ENCODE data around the gene XPNPEP1.

Gene XPNPEP1

DNA sequence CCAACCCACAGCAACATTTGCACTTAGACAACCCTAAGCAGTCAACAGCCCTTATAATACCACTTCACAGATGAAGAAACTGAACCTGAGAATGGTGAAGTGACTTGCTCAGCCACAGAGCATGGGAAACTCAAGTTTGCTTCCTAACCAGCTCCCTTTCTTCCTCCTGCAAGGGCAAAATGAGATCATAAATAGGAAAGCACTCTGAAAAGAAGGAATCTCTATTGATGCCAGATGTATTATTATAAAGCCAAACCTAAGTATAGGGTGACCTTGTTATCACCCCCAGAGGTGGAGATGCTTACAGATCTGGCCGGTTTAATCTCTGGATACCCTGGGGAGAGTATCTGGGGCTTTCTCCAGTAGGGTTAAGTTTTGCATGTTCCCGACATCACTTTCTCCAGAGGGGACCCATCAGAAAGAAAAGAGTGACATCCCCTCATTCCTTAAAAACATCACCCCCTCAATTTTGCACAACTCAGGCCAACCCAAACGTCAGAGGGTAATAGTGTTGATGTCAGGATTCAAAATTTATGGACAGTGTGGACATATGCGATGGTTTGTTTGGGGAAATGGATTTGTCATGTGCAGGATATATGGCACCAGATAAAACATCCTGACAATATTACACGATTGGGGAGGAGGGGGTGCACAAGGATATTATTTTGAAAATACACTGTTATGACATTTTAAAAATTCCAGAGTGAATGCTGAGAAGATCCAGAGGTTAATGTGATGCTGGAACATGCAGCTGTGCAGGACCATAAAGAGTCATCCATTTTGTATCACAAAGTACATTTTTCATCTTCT lies 24.0 kb upstream of the XPNPEP1 start:
- no peak for DNase-seq

- DNase-seq: no peak
These were observed 23.4 kb upstream of the XPNPEP1 start for GRCh38 chr10:109946680-109947079.

GRCh38 chr10:109945473-109946177 lies 22.3 kb upstream of the XPNPEP1 start:
- DNase-seq: no peak

DNA sequence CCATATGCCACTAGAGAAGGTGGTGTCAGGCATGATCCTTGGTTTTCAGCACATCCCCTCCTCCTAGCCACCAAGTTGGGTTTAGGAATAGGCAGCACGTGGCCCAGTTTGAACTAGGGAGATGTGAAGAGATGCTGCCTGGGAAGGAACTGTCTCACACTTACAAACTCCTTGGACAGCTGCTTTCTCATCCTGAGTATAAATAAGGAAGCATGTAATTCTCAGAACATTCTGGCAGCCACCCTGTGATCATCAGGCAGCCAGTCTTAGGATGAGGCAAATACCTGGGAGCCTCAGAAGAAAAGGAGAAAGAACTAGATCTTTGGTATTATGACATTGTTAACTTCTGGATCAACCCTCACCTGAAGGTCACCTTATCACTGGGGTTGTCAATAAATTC lies 21.3 kb upstream of the XPNPEP1 start:
- DNase-seq: no peak

- DNase-seq: no peak
These were observed 18.0 kb upstream of the XPNPEP1 start for GRCh38 chr10:109941236-109941862.

- DNase-seq: no peak
These were observed 17.2 kb upstream of the XPNPEP1 start for GRCh38 chr10:109940553-109940952.

DNA sequence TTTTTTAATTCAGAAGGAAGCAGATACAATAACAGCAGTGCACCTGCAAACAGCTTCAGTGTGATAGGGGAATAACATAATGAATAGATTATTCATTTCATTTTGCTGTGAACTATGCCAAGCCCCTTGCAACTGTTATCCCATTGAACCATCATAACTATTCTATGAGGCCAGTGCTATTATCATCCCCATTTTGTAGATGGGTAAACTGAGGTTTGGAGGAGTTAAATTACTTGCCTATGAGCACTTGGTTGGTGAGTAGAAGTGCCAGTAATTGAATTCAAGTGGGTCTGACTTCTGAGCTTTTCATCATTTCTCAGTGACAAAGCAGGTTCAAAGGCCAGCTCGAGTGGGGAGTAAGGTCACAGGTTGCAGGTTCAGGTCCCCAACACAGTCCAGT lies 16.8 kb upstream of the XPNPEP1 start:
- DNase-seq: no peak

- DNase-seq: no peak
These were observed 16.1 kb upstream of the XPNPEP1 start for GRCh38 chr10:109939315-109939961.

DNA sequence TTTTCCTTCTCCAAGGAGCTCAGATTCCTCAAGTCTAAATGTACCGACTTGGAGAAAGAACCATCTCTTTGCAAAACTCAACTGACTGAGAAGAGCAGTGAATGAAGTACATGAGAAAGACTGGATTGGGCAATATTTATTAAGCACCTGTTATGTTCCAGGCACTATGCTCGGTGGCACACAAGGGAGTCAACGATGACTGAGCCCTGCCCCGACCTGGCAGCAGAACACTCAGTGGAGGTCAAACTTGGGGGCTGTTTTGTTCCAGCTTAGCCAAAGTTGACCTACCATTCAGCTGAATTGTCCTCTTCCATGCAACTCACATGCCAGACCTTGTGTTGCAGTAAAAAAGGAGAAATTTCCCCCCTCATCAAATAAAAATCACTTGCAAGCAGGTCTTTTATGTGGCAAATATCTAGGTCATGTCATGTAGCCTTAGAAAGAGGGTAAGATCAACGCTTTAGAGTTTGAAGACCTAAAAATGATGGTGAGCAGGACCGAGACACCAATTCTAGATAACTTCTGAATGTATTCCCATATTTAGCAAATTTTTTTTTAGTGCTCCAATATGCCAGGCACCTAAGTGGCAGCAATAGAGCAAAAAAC lies 14.3 kb upstream of the XPNPEP1 start:
- DNase-seq: no peak

DNA sequence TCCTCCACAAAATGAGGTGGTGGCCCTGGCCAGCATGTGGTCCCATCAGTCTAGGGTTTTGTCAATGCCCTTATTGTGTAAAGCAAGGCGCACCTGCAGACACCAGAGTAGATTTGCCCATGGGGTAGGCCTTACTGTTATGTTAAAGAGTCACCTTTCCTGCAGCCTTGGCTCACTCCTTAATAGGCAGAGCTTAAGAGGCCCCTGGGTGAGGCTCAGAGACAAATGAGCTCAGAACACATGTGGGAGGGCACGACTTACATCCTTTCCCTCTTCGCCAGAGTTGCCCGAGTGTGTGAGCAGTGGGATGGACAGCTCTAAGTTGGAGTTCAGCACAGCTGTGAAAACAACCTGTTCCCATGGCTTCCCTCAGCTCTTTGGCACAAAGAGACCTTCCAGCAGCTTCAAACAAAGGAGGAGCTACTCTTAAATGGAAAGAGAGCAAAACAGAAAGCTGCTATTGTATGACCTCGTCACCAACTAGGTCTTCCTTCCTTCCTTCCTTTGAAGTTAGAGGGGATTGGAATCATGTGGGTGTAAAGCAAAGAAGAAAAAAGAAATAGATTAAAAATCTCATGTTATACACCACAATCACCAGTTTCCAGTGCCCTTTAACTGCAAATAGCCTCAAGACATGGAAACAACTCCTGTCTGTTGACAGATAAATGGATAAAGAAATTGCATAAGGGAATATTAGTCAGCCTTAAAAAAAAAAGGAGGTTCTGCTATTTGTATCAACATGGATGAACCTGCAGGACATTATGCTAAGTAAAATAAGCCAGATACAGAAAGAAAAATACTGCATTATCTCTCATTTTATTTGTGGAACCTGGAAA lies 11.9 kb upstream of the XPNPEP1 start:
- no peak for DNase-seq

- no peak for DNase-seq
These were observed 10.8 kb upstream of the XPNPEP1 start for GRCh38 chr10:109933984-109934565.

- no peak for DNase-seq
These were observed 9.7 kb upstream of the XPNPEP1 start for GRCh38 chr10:109932968-109933367.

DNA sequence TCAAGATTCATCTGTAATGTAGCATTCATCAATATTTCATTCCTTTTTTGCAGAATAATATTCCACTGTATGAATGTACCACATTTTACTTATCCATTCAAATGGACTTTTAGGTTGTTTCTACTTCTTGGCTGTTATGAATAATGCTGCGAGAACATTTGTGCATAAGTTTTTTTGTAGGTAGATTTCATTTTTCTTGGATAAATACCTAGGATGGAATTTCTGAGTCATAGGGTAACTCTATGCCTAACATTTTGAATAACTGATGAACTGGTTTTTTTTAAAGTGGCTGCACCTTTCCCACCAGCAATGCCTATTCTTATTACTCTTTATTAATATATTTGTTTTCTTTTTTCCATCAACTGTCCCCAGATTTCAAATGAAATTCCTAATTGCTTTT lies 9.1 kb upstream of the XPNPEP1 start:
- DNase-seq: no peak

GRCh38 chr10:109931163-109931562 lies 7.9 kb upstream of the XPNPEP1 start:
- no peak for DNase-seq

DNA sequence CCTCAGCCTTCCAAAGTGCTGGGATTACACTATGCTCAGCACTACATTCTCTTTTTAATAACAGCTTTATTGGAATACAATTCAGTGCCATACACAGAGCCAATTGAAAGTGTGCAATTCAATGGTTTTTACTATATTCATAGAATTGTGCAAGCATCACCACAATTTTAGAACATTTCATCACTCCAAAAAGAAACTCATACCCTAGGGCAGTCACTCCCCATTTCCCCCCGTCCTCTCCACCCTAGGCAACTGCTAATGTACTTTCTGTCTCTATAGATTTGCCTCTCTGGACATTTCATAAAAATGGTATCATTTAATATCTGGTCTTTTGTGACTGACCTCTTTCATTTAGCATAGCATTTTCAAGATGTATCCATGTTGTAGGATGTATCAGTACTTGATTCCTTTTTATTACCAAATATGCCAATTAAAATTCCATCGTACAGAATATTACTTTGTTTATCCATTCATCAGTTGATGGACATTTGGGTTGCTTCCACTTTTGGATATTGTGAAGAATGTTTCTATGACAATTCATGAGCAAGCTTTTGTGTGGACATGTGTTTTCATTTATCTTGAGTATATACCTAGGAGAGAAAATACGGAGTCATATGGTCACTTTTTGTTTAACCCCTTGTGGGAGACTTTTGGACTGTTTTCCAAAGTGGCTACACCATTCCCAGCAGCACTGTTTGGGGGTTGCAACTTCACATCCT lies 6.3 kb upstream of the XPNPEP1 start:
- DNase-seq: no peak

DNA sequence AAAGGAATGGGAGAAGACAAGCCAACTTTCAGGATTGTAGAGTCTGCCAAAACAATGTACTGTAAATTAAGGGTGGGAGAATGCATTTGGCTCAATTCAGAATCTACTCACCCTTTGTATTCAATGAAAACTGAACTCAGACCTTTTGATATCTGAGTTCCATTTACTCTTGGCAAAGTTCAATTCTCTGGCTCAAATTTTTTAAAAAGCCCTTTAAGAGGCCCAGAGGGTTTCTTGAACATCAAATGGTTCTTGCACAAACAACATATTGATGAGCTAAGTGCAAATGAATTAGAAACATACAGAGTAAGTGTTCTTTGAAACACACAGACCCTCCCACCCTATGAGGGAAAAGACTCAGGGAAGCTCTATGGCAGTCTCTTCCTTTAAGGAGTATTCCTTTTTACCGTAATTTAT lies 5.2 kb upstream of the XPNPEP1 start:
- DNase-seq: no peak

- no peak for DNase-seq
These were observed 3.5 kb upstream of the XPNPEP1 start for GRCh38 chr10:109926825-109927224.

DNA sequence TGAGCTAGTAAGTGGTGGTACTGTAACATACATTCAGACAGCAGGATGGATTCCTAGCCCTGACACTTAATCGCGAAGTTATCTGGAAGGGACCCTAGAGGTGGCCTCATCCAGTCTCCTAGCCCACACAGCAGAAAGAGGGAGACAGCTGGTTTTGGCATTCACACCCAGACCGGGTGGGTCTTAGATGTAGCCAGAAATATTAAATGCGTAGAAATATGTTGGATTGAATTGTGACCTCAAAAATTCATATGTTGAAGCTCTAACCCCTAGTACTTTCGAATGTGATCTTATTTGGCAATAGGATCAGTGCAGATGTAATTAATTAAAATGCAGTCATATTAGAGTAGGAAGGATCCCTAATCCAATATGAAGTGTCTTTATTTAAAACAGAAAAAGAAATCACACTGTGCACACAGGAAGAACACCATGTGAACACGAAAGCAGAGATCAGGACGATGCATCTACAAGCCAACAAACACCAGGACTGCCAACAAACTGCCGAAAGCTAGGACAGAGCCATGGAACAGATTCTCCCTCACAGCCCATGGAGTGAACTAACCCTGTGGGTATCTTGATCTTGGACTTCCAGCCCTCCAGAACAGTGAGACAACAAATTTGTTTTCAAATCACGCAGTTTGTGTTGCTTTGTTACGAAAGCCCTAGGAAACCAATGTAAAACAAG lies 2.9 kb upstream of the XPNPEP1 start:
- DNase-seq: no peak

DNA sequence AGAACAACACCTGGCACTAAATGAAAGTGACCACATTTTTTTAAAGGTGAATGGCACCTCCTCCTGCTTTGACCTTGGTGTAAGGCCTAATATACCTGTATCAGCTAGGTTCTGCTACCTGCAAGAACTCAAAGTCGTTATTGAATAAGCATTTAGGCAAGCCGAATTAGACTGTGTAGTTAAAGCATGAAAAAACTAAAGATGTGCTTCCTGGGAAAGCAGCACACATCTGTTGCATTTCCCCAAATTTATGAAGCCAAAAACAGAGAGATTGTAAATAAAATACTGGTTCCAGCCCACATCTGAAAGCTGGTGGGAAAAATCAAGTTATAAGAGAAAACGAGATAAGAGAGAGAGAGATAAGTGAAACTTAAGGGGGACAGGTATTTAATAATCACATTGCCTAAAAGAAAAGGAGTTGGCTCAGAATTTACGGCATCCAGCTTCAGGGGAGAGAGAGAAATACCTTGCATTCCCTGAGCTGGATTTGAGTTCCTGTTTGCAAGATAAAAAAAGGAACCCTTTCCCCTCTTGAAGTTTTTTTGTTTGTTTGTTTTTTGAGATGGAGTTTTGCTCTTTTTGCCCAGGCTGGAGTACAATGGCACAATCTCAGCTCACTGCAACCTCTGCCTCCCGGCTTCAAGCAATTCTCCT lies 1.8 kb upstream of the XPNPEP1 start:
- no peak for DNase-seq

DNA sequence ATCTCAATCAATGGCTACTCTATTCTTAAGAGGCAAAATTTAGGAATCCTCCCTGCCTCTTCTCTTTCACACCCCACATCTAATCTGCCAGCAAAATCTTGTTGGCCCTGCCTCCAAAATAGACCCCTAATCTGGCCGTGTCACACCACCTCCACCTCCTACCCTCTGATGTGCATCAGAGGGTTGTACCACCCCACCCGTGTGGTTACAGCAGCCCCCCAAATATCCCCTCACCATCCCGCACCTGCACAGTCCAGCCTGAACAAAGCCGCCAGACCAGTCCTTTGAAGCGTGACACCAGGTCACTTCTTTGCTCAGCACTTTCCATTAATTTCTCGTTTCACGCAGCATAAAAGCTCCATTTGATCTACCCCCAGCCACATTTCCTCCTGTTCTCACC lies 776 bp upstream of the XPNPEP1 start:
- DNase-seq: no peak

Measured in DMS79 treated with DMSO at 0.1 percent for 48 hours (cell line).